Putamen (tissue), 1 donor: Measurements from ENCODE around the gene HIF1A.
A peak's percentile ranks its signal among the peaks of the same experiment; 100 is the strongest.
"Not testable (repeated sequence)": the region's sequence is repeated elsewhere in the genome, so short reads cannot be mapped to it uniquely, and the experiment has no call there.

Experiments used
- DNase-seq: peaks from one replicate; pipeline ENCODE4 v3.0.0-alpha.2; 2016; ENCODE audit warnings: low spot score

The HIF1A gene

DNA sequence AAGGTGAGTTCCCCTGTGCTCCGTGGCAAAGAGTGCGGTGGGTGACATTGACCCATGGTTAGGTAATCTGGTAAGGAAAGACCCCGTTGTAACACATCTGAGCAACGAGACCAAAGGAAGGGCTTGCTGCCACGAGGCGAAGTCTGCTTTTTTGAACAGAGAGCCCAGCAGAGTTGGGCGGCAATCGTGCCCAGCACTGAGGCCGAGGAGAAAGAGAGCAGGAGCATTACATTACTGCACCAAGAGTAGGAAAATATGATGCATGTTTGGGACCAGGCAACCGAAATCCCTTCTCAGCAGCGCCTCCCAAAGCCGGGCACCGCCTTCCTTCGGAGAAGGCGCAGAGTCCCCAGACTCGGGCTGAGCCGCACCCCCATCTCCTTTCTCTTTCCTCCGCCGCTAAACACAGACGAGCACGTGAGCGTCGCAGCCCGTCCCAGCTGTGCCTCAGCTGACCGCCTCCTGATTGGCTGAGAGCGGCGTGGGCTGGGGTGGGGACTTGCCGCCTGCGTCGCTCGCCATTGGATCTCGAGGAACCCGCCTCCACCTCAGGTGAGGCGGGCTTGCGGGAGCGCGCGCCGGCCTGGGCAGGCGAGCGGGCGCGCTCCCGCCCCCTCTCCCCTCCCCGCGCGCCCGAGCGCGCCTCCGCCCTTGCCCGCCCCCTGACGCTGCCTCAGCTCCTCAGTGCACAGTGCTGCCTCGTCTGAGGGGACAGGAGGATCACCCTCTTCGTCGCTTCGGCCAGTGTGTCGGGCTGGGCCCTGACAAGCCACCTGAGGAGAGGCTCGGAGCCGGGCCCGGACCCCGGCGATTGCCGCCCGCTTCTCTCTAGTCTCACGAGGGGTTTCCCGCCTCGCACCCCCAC lies at the start of gene HIF1A:
TSS of gene HIF1A (plus strand) at position 684 of the 865 bp plus-strand sequence. CDS start 292 bp downstream, outside the sequence.
- DNase-seq, result peak; percentile 98

DNA sequence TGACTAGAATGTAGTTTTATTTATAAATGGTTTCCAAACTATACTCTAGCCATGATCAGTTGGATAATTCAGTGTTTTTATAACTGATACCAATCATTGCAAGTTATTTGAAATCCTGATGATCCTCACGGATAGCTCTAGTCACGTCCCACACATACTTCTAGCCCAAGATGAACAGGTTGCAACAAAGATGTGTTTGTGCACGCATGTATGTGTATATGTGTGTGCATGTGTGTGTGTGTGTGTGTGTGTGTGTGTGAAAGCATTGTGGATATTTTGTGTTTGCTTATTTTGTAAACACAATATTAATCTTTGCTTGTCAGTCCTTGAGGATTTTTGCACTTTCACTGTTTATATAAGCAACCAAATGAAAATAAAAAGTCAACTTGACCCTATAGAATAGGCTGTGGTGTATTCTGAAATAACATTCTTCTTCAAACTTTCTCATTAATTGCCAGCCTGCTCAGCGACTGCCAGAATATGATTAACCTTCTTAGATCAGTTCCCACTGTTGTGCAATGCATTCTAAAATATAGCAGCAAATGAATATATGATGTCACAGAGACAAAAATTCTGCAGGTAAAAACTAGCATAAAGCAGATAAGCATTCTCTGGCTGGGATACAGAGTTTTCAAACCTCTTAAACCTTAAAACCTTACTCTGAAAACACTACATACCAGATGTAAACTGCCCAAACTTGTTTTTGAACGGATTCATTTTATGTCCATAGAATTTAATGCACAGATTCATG lies 48.8 kb upstream of the HIF1A start:
- no peak for DNase-seq

- DNase-seq, result no peak
Observed at GRCh38 chr14:61647704-61648103, 47.6 kb upstream of the HIF1A start.

- DNase-seq, result no peak
Observed at GRCh38 chr14:61648377-61648776, 46.9 kb upstream of the HIF1A start.

- DNase-seq, result no peak
Observed at GRCh38 chr14:61649283-61649682, 46.0 kb upstream of the HIF1A start.

GRCh38 chr14:61651355-61651754 lies 44.0 kb upstream of the HIF1A start:
- DNase-seq, result no peak

- DNase-seq, result no peak
Observed at GRCh38 chr14:61652526-61653262, 42.6 kb upstream of the HIF1A start.

DNA sequence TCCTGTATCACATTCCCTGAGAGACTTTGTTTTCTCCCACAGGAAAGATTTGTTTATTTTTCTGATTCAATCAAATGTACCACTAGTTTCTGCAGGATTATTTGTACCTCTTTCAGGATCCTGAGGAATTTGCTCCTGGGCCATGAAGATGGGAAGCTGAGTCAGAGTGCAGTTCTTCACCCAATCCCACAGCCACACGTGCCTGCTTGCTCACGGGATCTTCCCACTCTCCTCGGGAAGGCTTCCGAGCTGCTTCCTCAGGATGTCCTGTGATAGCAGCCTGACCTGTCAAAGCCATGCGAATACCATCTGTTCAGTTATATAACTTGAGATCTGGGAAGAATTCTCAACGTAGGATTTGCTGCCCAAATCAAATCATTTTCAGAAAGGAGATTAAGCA lies 41.8 kb upstream of the HIF1A start:
- DNase-seq, result no peak

DNA sequence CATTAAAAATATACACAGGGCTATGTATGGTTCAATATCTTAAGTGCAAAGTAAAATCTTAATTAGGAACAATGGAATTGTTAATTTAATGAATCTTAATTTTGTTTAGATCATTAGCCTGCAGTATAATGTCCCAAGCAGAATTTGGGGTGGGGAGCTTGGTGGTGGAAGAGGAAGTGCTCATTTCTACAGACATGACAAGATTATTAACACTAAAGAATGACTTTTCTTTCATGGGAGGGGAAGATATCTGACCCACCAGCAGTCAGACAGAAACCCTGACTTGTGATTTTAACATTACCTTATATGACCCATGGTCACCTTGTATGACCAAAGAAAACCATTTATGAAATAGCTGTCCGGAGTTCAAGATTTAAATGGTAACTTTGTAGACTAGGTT lies 41.3 kb upstream of the HIF1A start:
- no peak for DNase-seq

DNA sequence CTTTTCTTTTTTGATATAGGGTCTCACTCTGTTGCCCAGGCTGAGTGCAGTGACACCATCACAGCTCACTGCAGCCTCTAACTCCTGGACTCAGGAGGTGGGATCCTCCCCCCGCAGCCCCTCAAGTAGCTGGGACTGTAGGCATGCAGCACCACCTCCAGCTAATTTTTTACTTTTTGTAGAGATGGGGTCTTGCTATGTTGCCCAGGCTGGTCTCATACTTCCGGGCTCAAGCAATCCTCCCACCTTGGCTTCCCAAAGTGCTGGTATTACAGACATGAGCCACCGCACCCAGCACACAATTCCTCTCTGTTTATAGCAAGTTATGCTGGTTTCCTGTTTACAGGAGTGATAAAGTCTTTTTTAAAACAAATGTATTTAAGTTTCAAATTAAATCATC lies 39.5 kb upstream of the HIF1A start:
- no peak for DNase-seq

- no peak for DNase-seq
Observed at GRCh38 chr14:61656341-61656740, 39.0 kb upstream of the HIF1A start.

GRCh38 chr14:61658111-61658510 lies 37.2 kb upstream of the HIF1A start:
- DNase-seq, result not testable (repeated sequence)

- no peak for DNase-seq
Observed at GRCh38 chr14:61659582-61659981, 35.7 kb upstream of the HIF1A start.

DNA sequence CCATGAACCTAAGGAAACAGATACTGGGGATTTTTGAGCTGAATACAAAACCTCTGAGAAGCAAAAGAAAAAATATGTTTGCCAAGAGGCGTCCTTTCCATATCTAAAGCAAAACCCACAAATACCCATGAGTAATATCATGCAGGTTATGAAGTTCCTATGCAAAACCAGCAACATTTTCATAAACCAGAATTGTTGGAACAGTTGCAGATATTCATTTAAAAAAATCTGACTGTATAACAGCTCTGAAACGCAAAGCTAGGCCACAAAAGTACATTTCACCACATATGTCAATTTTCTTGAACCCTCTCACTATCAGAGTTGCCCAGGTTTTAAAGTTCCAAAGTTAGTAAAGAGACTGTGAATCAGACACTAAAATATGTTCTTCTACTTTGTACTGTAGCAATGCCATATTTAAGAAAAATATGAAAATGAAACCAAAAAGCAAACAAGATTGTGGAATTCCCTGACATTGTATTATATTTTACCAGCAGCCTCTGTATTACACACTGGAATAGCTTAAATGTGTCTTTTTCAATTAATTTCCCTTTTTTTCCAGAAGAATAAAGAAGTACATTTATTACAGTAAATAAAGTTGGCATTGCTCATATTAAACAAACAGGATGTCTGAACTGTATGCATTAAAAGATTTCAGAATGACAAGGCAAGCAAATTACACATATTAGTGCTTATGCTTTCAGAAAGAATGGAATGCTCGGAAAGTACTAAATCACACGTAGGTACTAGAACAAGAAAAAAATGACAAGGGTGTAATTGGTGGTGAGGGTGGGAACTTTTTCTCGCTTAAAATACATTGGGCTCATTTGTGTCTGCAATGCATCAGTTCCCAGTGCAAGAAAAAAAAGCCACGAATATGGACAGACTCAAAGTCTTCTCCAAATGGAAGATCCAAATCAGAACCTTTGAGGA lies 33.6 kb upstream of the HIF1A start:
- DNase-seq, result no peak

DNA sequence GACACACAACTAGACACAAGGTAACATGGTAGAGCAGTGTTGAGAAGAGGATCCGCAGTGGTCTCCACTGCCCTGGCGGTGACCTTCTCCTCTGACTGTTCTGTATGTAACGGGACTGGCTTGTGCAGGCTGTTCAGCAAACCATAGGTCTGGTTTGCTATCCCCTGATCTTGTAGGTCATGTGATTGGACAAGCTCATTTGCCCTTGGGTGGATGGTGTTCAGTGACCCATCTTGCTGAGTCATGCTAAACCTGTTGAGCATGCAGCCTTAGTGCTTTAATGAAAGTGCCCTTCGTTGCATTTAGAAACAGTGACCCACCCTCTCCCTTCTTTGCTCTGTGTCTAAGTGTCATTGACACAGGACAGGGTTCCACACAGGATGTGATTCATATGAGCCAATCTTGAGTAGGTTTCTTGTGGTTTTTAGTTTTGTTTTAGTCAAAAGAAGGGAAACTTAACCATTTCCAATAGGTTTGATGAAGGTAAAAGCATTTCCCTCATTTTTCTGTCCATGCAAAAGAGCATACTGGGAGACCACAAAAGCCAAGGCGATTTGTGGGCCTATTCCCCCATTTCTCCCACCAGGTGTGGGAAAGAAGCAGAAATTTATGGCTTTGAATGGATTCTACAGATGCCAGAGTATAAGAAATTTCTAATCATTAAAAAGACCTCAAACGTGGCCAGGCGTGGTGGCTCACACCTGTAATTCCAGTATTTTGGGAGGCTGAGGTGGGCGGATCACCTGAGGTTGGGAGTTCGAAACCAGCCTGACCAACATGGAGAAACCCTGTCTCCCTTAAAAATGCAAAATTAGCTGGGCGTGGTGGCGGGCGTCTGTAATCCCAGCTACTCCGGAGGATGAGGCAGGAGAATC lies 32.6 kb upstream of the HIF1A start:
- DNase-seq, result no peak

DNA sequence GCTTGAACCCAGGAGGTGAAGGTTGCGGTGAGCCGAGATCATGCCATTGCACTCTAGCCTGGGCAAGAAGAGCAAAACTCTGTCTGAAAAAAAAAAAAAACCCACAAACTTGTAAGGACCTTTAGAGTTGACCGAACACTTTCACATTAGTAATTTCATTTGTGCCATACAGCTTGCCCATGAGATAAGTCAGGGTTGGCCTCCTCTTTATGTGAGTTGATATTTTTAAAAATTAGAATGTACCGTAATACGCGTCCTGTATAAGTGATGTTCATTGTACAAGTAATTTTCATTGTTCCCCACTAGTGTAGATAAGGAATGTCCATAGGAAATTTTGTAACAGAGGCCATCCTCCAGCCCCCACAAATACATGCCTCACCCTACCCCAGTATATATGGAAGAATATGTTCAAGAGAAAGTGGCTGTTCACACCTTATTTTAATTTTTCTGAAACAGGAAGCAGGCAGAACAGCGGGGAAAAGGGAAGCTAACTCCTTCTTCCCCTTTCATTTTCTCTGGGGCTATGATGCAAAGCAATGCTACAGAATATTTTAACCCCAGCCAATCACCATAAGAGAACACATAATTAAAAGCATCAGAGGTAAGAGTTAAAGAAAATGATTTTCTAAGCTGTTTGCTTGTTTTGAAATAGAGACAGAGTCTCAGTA lies 31.9 kb upstream of the HIF1A start:
- DNase-seq, result no peak

GRCh38 chr14:61668282-61668681 lies 27.0 kb upstream of the HIF1A start:
- DNase-seq, result no peak

GRCh38 chr14:61670576-61670975 lies 24.7 kb upstream of the HIF1A start:
- DNase-seq, result no peak

GRCh38 chr14:61671082-61671481 lies 24.2 kb upstream of the HIF1A start:
- DNase-seq, result no peak

DNA sequence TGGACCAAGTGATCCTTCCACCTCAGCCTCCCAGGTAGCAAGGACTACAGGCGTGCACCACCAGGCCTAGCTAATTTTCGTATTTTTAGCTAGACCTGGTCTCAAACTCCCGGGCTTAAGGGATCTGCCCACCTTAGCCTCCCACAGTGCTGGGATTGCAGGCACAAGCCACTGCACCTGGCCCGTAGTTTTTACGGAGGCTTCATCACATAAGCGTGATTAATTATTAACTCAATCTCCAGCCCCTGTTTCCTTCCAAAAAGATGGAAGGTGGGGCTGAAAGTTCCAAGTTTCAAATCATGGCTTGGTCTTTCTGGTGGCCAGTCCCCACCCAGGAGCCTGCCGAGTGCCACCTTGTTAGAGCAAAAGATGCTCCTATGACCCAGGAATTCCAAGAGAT lies 22.5 kb upstream of the HIF1A start:
- no peak for DNase-seq
